Raji (cell line): ENCODE measurements around the gene SENP5.

Source experiments
- POLR2A ChIP-seq: IDR thresholded peaks from 2 replicates; pipeline ENCODE4 v1.6.1; 2011; ENCODE audit warnings: low read depth, low read length, control low read depth; ENCODE audit not compliant: insufficient read depth

The SENP5 gene

DNA sequence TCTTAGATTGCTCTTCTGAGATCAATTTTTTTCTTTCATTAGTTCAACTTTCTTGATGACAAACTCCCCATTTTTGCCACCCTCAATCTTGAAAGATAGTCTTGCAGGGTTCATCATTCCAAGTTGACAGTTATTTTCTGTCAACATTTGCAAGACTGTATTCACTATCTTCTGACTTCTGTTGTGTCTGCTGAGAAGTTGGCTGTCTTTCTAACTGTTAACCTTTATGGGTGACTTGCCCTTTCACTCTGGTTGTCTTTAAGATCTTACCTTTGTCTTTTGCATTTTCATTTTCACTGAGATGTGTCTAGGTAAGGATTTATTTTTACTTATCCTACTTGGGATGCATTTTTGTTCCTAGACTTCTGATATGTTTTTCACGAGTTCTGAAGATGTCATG, 115.5 kb downstream of the SENP5 start:
- TF ChIP-seq POLR2A: no peak
